HepG2 (cell line): ENCODE results near the gene WDR6. TPM values are rescaled to one million over a fixed set of nuclear protein-coding genes. Genes with fewer than 3 reads are reported as not detected.
A peak's percentile ranks its signal among the peaks of the same experiment; 100 is the strongest.

ENCODE experiments used
- ARID3A ChIP-seq: IDR thresholded peaks from 2 replicates; pipeline ENCODE4 v1.6.1; 2012; ENCODE audit warnings: low read depth, low read length, improper control_type of control experiment
- ARNTL ChIP-seq: sonication (generic); formaldehyde crosslinking; IDR thresholded peaks from 2 replicates; pipeline ENCODE4 v1.4.0; 2020; ENCODE audit warnings: mild to moderate bottlenecking, missing genetic modification reagents
- BCL6 ChIP-seq: IDR thresholded peaks from 2 replicates; pipeline ENCODE4 v1.6.1; 2016; ENCODE audit warnings: missing genetic modification reagents, missing compliant biosample characterization
- BORCS8-MEF2B ChIP-seq: sonication (generic); formaldehyde crosslinking; IDR thresholded peaks from 2 replicates; pipeline ENCODE4 v1.8.0; 2022; ENCODE audit warnings: mild to moderate bottlenecking, missing genetic modification reagents
- FOXP1 ChIP-seq, 2 experiments: fragments of 450-650 bp in 1 of 2; IDR thresholded peaks; 2 replicates each; pipeline ENCODE4 v1.6.1; 2017 to 2018; ENCODE audit warnings: antibody characterized with exemption in 1 of 2
- JUNB ChIP-seq: sonication (generic); formaldehyde crosslinking; IDR thresholded peaks from 2 replicates; pipeline ENCODE4 v1.8.0; 2022; ENCODE audit warnings: missing genetic modification reagents, mild to moderate bottlenecking, borderline replicate concordance
- NR3C1 ChIP-seq: sonication (generic); formaldehyde crosslinking; IDR thresholded peaks from 2 replicates; pipeline ENCODE4 v1.4.0; 2020; ENCODE audit warnings: missing genetic modification reagents
- TRIM24 ChIP-seq: sonication (generic); formaldehyde crosslinking; IDR thresholded peaks from 2 replicates; pipeline ENCODE4 v1.8.0; 2022; ENCODE audit warnings: mild to moderate bottlenecking, missing genetic modification reagents
- YY1 ChIP-seq: IDR thresholded peaks from 2 replicates; pipeline ENCODE4 v1.6.1; 2011; ENCODE audit warnings: low read length, low read depth, moderate library complexity, mild to moderate bottlenecking; ENCODE audit not compliant: insufficient read depth, insufficient replicate concordance
- ZNF124 ChIP-seq: sonication (generic); formaldehyde crosslinking; IDR thresholded peaks from 2 replicates; pipeline ENCODE4 v1.4.0; 2020; ENCODE audit warnings: missing genetic modification reagents
- ZNF235 ChIP-seq: sonication (generic); formaldehyde crosslinking; IDR thresholded peaks from 2 replicates; pipeline ENCODE4 v1.8.1; 2023; ENCODE audit warnings: mild to moderate bottlenecking, missing genetic modification reagents, borderline replicate concordance
- ZNF318 ChIP-seq: sonication (generic); formaldehyde crosslinking; IDR thresholded peaks from 2 replicates; pipeline ENCODE4 v1.4.0; 2020; ENCODE audit warnings: mild to moderate bottlenecking, missing genetic modification reagents
- ZNF7 ChIP-seq: IDR thresholded peaks from 2 replicates; pipeline ENCODE4 v1.6.1; 2016; ENCODE audit warnings: missing biosample characterization, missing genetic modification reagents
- ZNF737 ChIP-seq: sonication (generic); formaldehyde crosslinking; IDR thresholded peaks from 2 replicates; pipeline ENCODE4 v1.5.0; 2020; ENCODE audit warnings: missing genetic modification reagents, mild to moderate bottlenecking, borderline replicate concordance
- ZNF746 ChIP-seq: sonication (generic); formaldehyde crosslinking; IDR thresholded peaks from 2 replicates; pipeline ENCODE4 v1.8.0; 2022; ENCODE audit warnings: mild to moderate bottlenecking, missing genetic modification reagents
- ZSCAN25 ChIP-seq: sonication (generic); formaldehyde crosslinking; IDR thresholded peaks from 2 replicates; pipeline ENCODE4 v1.8.0; 2022; ENCODE audit warnings: mild to moderate bottlenecking, missing genetic modification reagents
- polyA plus RNA-seq, 8 experiments: library from polyadenylated mRNA; depleted of rRNA in 3 of 8; stranded (reverse) in 7 of 8; unstranded in 1 of 8; fragments of >200 nt; fragmentation: Illumina TruSeq in 4 of 8; extraction: Trizol in 4 of 8; gene quantifications; 2 replicates each; pipeline versions ENCODE4 v1.2.1 to v1.2.3, GENCODE V29; 2011 to 2016; ENCODE audit warnings: low read depth in 4 of 8, missing spikeins in 1 of 8, mixed read lengths in 1 of 8; ENCODE audit not compliant: insufficient read depth in 1 of 8
- total RNA-seq, 5 experiments: library from RNA; depleted of rRNA; stranded (reverse); fragments of >200 nt; fragmentation: Illumina TruSeq; extraction: Trizol; gene quantifications; 2 replicates each; pipeline ENCODE4 v1.2.3, GENCODE V29; 2016; ENCODE audit warnings: low read depth in 1 of 5
- TF ChIP-seq, protein P1 (sequence below): sonication (generic); formaldehyde crosslinking; IDR thresholded peaks from 2 replicates; pipeline ENCODE4 v1.4.0; 2020; ENCODE audit warnings: missing genetic modification reagents
- TF ChIP-seq, protein P2 (sequence below): sonication (generic); formaldehyde crosslinking; IDR thresholded peaks from 2 replicates; pipeline ENCODE4 v1.4.0; 2020; ENCODE audit warnings: missing genetic modification reagents, borderline replicate concordance

WDR6 gene
- total and polyA plus RNA-seq, 2 of the 13 experiments (the other 11 are each of a cell fraction or from before 2014, with no cell fraction given), result 73.4 to 139 TPM

- TF ChIP-seq ZNF318 (no peak), ARID3A (no peak), JUNB (no peak), ZNF737 (CRISPR knock-in tag) (no peak; the same call in 1 of the 2 replicates), NR3C1 (CRISPR knock-in tag) (no peak), ZNF235 (CRISPR knock-in tag) (0 out of 2 replicates have a peak, but pooled peaks have one; percentile 65), YY1 (peak; percentile 93), ZNF7 (CRISPR knock-in tag) (no peak), ZNF746 (CRISPR knock-in tag) (peak; percentile 71; the same call in 1 of the 2 replicates), FOXP1 (IDR thresholded peaks at IDR 0.05) (no peak), FOXP1 (CRISPR knock-in tag; IDR thresholded peaks at IDR 0.05) (no peak), BCL6 (CRISPR knock-in tag) (peak; percentile 24; the same call in 1 of the 2 replicates), ZSCAN25 (CRISPR knock-in tag) (no peak), ARNTL (CRISPR knock-in tag) (no peak), ZNF124 (CRISPR knock-in tag) (no peak), TRIM24 (CRISPR knock-in tag) (no peak), BORCS8-MEF2B (CRISPR knock-in tag) (peak; percentile 49)
- TF ChIP-seq, protein P1, sequence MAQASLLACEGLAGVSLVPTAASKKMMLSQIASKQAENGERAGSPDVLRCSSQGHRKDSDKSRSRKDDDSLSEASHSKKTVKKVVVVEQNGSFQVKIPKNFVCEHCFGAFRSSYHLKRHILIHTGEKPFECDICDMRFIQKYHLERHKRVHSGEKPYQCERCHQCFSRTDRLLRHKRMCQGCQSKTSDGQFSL, result no peak
- TF ChIP-seq, protein P2, sequence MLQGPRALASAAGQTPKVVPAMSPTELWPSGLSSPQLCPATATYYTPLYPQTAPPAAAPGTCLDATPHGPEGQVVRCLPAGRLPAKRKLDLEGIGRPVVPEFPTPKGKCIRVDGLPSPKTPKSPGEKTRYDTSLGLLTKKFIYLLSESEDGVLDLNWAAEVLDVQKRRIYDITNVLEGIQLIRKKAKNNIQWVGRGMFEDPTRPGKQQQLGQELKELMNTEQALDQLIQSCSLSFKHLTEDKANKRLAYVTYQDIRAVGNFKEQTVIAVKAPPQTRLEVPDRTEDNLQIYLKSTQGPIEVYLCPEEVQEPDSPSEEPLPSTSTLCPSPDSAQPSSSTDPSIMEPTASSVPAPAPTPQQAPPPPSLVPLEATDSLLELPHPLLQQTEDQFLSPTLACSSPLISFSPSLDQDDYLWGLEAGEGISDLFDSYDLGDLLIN (CRISPR knock-in tag), result peak; percentile 89; the same call in 1 of the 2 replicates
These were observed 14.9 kb downstream of the WDR6 start, which contains the start of gene NDUFAF3 (continued) for GRCh38 chr3:49021813-49022687.
